ENCODE data around the gene PPCS.

The PPCS gene

DNA sequence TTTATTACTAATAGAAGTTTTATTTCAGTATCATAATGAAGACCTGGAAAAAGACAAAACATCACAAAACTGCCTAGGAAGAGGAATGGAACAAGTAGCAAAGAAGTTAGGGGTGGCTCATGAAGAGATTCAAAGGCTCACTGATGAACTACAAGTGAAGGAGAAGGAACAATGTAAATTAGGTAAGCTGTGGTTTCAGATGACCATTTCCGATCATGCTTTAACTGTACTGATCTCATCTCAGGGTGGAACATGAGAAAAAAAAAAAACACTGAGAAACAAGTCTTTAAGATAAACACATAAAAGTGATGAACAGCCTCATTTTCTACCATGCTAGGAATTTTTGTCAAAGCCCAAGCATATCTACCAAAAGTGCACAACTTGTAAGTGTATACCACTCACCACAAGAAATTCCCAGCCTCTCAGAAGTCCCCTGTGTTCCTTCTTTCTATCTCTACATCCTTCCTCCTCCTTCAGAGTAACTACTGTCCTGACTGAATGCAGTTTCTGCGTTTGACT lies 26.4 kb downstream of the PPCS start:
- ChIA-PET POLR2A (no interaction called here), CTCF (no interaction called here)
- H3K36me3 ChIP-seq (ENCODE audit: control insufficient read depth in 2 of 2, insufficient read depth in 1 of 2, low read length in 2 of 2) = no peaks in the 10 kb centered on the region

DNA sequence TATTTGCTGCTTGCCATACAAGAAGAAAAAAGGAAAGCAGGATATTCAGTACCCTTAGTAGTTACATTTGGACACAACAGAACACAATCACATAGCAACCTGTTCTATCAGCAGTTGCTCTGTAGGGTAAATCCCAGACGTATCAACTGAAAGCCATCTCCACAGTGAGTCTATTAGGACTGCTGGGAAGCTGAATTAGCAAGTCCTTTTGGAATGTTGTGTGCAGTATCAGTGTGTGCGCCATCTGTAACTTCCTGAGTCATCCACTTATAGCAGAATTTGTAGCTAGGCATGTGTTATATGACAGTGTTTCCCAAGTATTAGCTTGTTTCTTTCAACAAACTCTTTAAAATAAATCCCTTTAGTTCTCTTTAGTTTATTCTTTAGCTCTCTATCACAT lies 28.0 kb downstream of the PPCS start:
- no peaks in the 10 kb centered on the region for H3K36me3 ChIP-seq (ENCODE audit: control insufficient read depth in 2 of 2, insufficient read depth in 1 of 2, low read length in 2 of 2)
- 0 out of 2 replicates have a peak, but pooled peaks cover 3% of the 10 kb centered on the region for H3K4me1 ChIP-seq (ENCODE audit: control insufficient read depth, insufficient read depth, low read length)
- POLR2A ChIA-PET = interaction anchor here (0.6 kb wide), 2 partner anchors 9 to 873 kb away, joined by 3 to 5 read pairs; no protein-coding TSS in a partner anchor
- CTCF ChIA-PET = interaction anchor here (0.6 kb wide), 2 partner anchors 118 to 140 kb away, joined by 3 to 7 read pairs; no protein-coding TSS in a partner anchor
- H3K27ac ChIP-seq (ENCODE audit: extremely low read depth, low read depth, low read length) = no peak overlapping the region
- no peak for TF ChIP-seq ZNF521 (tag by site-specific recombination; IDR thresholded peaks at IDR 0.05)
- TF ChIP-seq, protein P1, sequence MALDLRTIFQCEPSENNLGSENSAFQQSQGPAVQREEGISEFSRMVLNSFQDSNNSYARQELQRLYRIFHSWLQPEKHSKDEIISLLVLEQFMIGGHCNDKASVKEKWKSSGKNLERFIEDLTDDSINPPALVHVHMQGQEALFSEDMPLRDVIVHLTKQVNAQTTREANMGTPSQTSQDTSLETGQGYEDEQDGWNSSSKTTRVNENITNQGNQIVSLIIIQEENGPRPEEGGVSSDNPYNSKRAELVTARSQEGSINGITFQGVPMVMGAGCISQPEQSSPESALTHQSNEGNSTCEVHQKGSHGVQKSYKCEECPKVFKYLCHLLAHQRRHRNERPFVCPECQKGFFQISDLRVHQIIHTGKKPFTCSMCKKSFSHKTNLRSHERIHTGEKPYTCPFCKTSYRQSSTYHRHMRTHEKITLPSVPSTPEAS (tag by site-specific recombination; IDR thresholded peaks at IDR 0.05) = peak; percentile 78
- H3K4me3 ChIP-seq (ENCODE audit: low read depth, low read length) = no peak overlapping the region
- H3K9me3 ChIP-seq (ENCODE audit: control insufficient read depth, insufficient read depth, low read depth, low read length) = no peaks in the 10 kb centered on the region

More for the DNA sequence above, 26.4 kb downstream of the PPCS start:
- TF ChIP-seq, protein P2, sequence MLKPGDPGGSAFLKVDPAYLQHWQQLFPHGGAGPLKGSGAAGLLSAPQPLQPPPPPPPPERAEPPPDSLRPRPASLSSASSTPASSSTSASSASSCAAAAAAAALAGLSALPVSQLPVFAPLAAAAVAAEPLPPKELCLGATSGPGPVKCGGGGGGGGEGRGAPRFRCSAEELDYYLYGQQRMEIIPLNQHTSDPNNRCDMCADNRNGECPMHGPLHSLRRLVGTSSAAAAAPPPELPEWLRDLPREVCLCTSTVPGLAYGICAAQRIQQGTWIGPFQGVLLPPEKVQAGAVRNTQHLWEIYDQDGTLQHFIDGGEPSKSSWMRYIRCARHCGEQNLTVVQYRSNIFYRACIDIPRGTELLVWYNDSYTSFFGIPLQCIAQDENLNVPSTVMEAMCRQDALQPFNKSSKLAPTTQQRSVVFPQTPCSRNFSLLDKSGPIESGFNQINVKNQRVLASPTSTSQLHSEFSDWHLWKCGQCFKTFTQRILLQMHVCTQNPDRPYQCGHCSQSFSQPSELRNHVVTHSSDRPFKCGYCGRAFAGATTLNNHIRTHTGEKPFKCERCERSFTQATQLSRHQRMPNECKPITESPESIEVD (tag by site-specific recombination; IDR thresholded peaks at IDR 0.05) = peak; percentile 39
- TF ChIP-seq TRIM28 (IDR thresholded peaks at IDR 0.05; ENCODE audit: borderline replicate concordance, low read length) (peak; percentile 74; the same call in 1 of the 2 replicates), SP7 (tag by site-specific recombination; IDR thresholded peaks at IDR 0.05) (no peak)
- TF ChIP-seq, protein P3, sequence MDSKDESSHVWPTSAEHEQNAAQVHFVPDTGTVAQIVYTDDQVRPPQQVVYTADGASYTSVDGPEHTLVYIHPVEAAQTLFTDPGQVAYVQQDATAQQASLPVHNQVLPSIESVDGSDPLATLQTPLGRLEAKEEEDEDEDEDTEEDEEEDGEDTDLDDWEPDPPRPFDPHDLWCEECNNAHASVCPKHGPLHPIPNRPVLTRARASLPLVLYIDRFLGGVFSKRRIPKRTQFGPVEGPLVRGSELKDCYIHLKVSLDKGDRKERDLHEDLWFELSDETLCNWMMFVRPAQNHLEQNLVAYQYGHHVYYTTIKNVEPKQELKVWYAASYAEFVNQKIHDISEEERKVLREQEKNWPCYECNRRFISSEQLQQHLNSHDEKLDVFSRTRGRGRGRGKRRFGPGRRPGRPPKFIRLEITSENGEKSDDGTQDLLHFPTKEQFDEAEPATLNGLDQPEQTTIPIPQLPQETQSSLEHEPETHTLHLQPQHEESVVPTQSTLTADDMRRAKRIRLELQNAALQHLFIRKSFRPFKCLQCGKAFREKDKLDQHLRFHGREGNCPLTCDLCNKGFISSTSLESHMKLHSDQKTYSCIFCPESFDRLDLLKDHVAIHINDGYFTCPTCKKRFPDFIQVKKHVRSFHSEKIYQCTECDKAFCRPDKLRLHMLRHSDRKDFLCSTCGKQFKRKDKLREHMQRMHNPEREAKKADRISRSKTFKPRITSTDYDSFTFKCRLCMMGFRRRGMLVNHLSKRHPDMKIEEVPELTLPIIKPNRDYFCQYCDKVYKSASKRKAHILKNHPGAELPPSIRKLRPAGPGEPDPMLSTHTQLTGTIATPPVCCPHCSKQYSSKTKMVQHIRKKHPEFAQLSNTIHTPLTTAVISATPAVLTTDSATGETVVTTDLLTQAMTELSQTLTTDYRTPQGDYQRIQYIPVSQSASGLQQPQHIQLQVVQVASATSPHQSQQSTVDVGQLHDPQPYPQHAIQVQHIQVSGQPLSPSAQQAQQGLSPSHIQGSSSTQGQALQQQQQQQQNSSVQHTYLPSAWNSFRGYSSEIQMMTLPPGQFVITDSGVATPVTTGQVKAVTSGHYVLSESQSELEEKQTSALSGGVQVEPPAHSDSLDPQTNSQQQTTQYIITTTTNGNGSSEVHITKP (tag by site-specific recombination; IDR thresholded peaks at IDR 0.05) = peak; percentile 75
- Histone ChIP-seq H3K4me1 (ENCODE audit: control insufficient read depth, insufficient read depth, low read length) (0 out of 2 replicates have a peak, but pooled peaks cover 3% of the 10 kb centered on the region), H3K9me3 (ENCODE audit: control insufficient read depth, insufficient read depth, low read depth, low read length) (no peaks in the 10 kb centered on the region), H3K27ac (ENCODE audit: extremely low read depth, low read depth, low read length) (no peak overlapping the region), H3K4me3 (ENCODE audit: low read depth, low read length) (no peak overlapping the region)

DNA sequence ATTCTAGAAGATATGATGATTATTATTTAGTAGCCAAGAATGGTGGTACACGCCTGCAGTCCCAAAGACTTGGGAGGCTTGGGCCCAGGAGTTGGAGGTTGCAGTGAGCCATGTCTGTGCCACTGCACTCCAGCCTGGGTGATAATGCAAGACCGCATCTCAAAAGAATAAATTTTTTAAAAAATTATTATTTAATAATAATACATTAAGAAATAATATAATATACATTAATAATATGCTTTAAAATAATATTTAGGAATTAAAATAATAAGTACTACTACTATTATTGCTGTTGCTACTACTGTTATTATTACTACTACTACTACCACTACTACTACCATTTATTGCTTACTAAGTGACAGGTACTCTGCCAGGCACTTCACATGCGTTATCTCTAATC lies 33.9 kb downstream of the PPCS start:
- no peaks in the 10 kb centered on the region for H3K36me3 ChIP-seq (ENCODE audit: control insufficient read depth in 2 of 2, insufficient read depth in 1 of 2, low read length in 2 of 2)
- no peaks in the 10 kb centered on the region for H3K9me3 ChIP-seq (ENCODE audit: control insufficient read depth, insufficient read depth, low read depth, low read length)
- ChIA-PET CTCF (no interaction called here), POLR2A (no interaction called here)
- no peak overlapping the region for H3K27ac ChIP-seq (ENCODE audit: extremely low read depth, low read depth, low read length)
- no peak for TF ChIP-seq ZNF473 (tag by site-specific recombination; IDR thresholded peaks at IDR 0.05)
- no peak for TF ChIP-seq ZNF223 (tag by site-specific recombination; IDR thresholded peaks at IDR 0.05)
- TF ChIP-seq ZNF571 (tag by site-specific recombination; IDR thresholded peaks at IDR 0.05) = no peak
- no peak for TF ChIP-seq ZNF426 (tag by site-specific recombination; IDR thresholded peaks at IDR 0.05)
- TF ChIP-seq ZNF174 (tag by site-specific recombination; IDR thresholded peaks at IDR 0.05) = no peak
- TF ChIP-seq ZNF394 (tag by site-specific recombination; IDR thresholded peaks at IDR 0.05; ENCODE audit: borderline replicate concordance) = no peak
- TF ChIP-seq ZNF747 (tag by site-specific recombination; IDR thresholded peaks at IDR 0.05) = no peak
- TF ChIP-seq, protein P4, sequence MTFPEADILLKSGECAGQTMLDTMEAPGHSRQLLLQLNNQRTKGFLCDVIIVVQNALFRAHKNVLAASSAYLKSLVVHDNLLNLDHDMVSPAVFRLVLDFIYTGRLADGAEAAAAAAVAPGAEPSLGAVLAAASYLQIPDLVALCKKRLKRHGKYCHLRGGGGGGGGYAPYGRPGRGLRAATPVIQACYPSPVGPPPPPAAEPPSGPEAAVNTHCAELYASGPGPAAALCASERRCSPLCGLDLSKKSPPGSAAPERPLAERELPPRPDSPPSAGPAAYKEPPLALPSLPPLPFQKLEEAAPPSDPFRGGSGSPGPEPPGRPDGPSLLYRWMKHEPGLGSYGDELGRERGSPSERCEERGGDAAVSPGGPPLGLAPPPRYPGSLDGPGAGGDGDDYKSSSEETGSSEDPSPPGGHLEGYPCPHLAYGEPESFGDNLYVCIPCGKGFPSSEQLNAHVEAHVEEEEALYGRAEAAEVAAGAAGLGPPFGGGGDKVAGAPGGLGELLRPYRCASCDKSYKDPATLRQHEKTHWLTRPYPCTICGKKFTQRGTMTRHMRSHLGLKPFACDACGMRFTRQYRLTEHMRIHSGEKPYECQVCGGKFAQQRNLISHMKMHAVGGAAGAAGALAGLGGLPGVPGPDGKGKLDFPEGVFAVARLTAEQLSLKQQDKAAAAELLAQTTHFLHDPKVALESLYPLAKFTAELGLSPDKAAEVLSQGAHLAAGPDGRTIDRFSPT (tag by site-specific recombination; IDR thresholded peaks at IDR 0.05) = no peak
- TF ChIP-seq ZNF600 (tag by site-specific recombination; IDR thresholded peaks at IDR 0.05) = no peak
- TF ChIP-seq, protein P5, sequence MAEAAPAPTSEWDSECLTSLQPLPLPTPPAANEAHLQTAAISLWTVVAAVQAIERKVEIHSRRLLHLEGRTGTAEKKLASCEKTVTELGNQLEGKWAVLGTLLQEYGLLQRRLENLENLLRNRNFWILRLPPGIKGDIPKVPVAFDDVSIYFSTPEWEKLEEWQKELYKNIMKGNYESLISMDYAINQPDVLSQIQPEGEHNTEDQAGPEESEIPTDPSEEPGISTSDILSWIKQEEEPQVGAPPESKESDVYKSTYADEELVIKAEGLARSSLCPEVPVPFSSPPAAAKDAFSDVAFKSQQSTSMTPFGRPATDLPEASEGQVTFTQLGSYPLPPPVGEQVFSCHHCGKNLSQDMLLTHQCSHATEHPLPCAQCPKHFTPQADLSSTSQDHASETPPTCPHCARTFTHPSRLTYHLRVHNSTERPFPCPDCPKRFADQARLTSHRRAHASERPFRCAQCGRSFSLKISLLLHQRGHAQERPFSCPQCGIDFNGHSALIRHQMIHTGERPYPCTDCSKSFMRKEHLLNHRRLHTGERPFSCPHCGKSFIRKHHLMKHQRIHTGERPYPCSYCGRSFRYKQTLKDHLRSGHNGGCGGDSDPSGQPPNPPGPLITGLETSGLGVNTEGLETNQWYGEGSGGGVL (tag by site-specific recombination; IDR thresholded peaks at IDR 0.05) = no peak
- TF ChIP-seq RBAK (tag by site-specific recombination; IDR thresholded peaks at IDR 0.05) = no peak
- TF ChIP-seq TRIM28 (IDR thresholded peaks at IDR 0.05; ENCODE audit: borderline replicate concordance, low read length) = no peak
- TF ChIP-seq ZNF777 (tag by site-specific recombination; IDR thresholded peaks at IDR 0.05; ENCODE audit: borderline replicate concordance) = no peak
- H3K4me1 ChIP-seq (ENCODE audit: control insufficient read depth, insufficient read depth, low read length) = no peaks in the 10 kb centered on the region
- no peak overlapping the region for H3K4me3 ChIP-seq (ENCODE audit: low read depth, low read length)

Measured in HEK293 (cell line).